ENCODE results near the gene ADAM11. TPM values are rescaled to one million over a fixed set of nuclear protein-coding genes. Genes with fewer than 3 reads are reported as not detected.
"Not testable (repeated sequence)": the region's sequence is repeated elsewhere in the genome, so short reads cannot be mapped to it uniquely, and the experiment has no call there.

ADAM11 gene
- total RNA-seq, 4 donors from 2014 or later, result under 0.01 to 0.98 (median 0.64) TPM

- H3K27ac ChIP-seq (replicated peaks in 1 of 4), result peak overlapping the region; percentile 47 to 74 (median 63)
- no peak for TF ChIP-seq CTCF (IDR thresholded peaks at IDR 0.05)
- peak in 1 of 2 donors; percentile 16 for TF ChIP-seq POLR2AphosphoS5 (IDR thresholded peaks at IDR 0.05)
- peaks cover 0 to 7% (median 0%) of the 10 kb centered on the region in 4 donors for H3K27me3 ChIP-seq
- H3K9me3 ChIP-seq, result no peaks in the 10 kb centered on the region
- intact Hi-C loops (cut with DNase I), result no loop called here
- no peak for DNase-seq (ENCODE audit: extremely low spot score)
- H3K4me3 ChIP-seq, result no peak overlapping the region
- 22% methylated on average over 7 of the region's 7 CpGs for WGBS
- no peaks in the 10 kb centered on the region for H3K36me3 ChIP-seq
- peaks cover 9 to 54% (median 34%) of the 10 kb centered on the region in 4 donors for H3K4me1 ChIP-seq
Observed at GRCh38 chr17:44820631-44821212, 61.9 kb downstream of the ADAM11 start.

GRCh38 chr17:44825236-44825635, 66.4 kb downstream of the ADAM11 start:
- H3K9me3 ChIP-seq; H3K4me3 ChIP-seq; intact Hi-C loops (cut with DNase I); DNase-seq (ENCODE audit: extremely low spot score); H3K36me3 ChIP-seq: not testable (repeated sequence)
- WGBS, result 95% methylated on average over 9 of the region's 9 CpGs
- H3K4me1 ChIP-seq, result peaks cover 18 to 67% (median 54%) of the 10 kb centered on the region in 4 donors
- peaks cover 0 to 35% (median 2%) of the 10 kb centered on the region in 4 donors for H3K27me3 ChIP-seq
- peak overlapping the region; percentile 13 to 95 (median 94) for H3K27ac ChIP-seq (replicated peaks in 1 of 4)

- Histone ChIP-seq H3K9me3 (no peaks in the 10 kb centered on the region), H3K4me1 (peaks cover 21 to 64% (median 56%) of the 10 kb centered on the region in 4 donors), H3K36me3 (no peaks in the 10 kb centered on the region), H3K27ac (replicated peaks in 1 of 4) (peak overlapping the region; percentile 13 to 95 (median 94)), H3K27me3 (peaks cover 0 to 46% (median 2%) of the 10 kb centered on the region in 4 donors), H3K4me3 (no peak overlapping the region)
- DNase-seq (ENCODE audit: extremely low spot score), result no peak
- TF ChIP-seq POLR2AphosphoS5 (IDR thresholded peaks at IDR 0.05) (no peak), EP300 (IDR thresholded peaks at IDR 0.05) (no peak), POLR2A (IDR thresholded peaks at IDR 0.05; ENCODE audit: low read depth) (no peak), CTCF (IDR thresholded peaks at IDR 0.05) (no peak)
- intact Hi-C loops (cut with DNase I), result no loop called here
- WGBS, result 85% methylated on average over 14 of the region's 15 CpGs
Observed at GRCh38 chr17:44826123-44826790, 67.5 kb downstream of the ADAM11 start.

GRCh38 chr17:44827863-44828262, 69.1 kb downstream of the ADAM11 start:
- intact Hi-C loops (cut with DNase I), result no loop called here
- no peaks in the 10 kb centered on the region for H3K36me3 ChIP-seq
- peaks cover 15 to 55% (median 46%) of the 10 kb centered on the region in 4 donors for H3K4me1 ChIP-seq
- WGBS, result 30% methylated on average over 1 of the region's 1 CpG
- peak overlapping the region; percentile 81 to 86 (median 82) for H3K4me3 ChIP-seq
- DNase-seq (ENCODE audit: extremely low spot score), result no peak
- no peak for TF ChIP-seq CTCF (IDR thresholded peaks at IDR 0.05)
- no peak for TF ChIP-seq POLR2A (IDR thresholded peaks at IDR 0.05; ENCODE audit: low read depth)
- TF ChIP-seq EP300 (IDR thresholded peaks at IDR 0.05), result no peak
- TF ChIP-seq POLR2AphosphoS5 (IDR thresholded peaks at IDR 0.05), result no peak
- peaks cover 0 to 51% (median 2%) of the 10 kb centered on the region in 4 donors for H3K27me3 ChIP-seq
- no peaks in the 10 kb centered on the region for H3K9me3 ChIP-seq
- peak overlapping the region; percentile 89 to 95 (median 94) for H3K27ac ChIP-seq (replicated peaks in 1 of 4)

GRCh38 chr17:44828919-44829522, 70.2 kb downstream of the ADAM11 start:
- Histone ChIP-seq H3K27me3 (peaks cover 0 to 51% (median 2%) of the 10 kb centered on the region in 4 donors), H3K27ac (replicated peaks in 1 of 4) (peak overlapping the region; percentile 89 to 95 (median 94)), H3K36me3 (no peaks in the 10 kb centered on the region), H3K9me3 (no peaks in the 10 kb centered on the region), H3K4me3 (peak overlapping the region; percentile 81 to 86 (median 82)), H3K4me1 (peaks cover 15 to 53% (median 41%) of the 10 kb centered on the region in 4 donors)
- 1% methylated on average over 21 of the region's 21 CpGs for WGBS
- intact Hi-C loops (cut with DNase I), result no loop called here
- TF ChIP-seq EP300 (IDR thresholded peaks at IDR 0.05) (no peak), POLR2AphosphoS5 (IDR thresholded peaks at IDR 0.05) (peak in 1 of 2 donors; percentile 33), CTCF (IDR thresholded peaks at IDR 0.05) (no peak), POLR2A (IDR thresholded peaks at IDR 0.05; ENCODE audit: low read depth) (no peak)
- no peak for DNase-seq (ENCODE audit: extremely low spot score)

All from esophagus muscularis mucosa (tissue), 4 donors.